Activated CD8-positive, alpha-beta memory T cell treated with anti-CD3 and anti-CD28 coated beads, Interleukin-2, amount 50 U/mL, for 48 hours (primary cell): Measurements from ENCODE around the gene PTK7.
A peak's percentile ranks its signal among the peaks of the same experiment; 100 is the strongest.

ENCODE experiments used
- DNase-seq: peaks from one replicate; pipeline ENCODE4 v3.0.0-alpha.2; 2020

The PTK7 gene

DNA sequence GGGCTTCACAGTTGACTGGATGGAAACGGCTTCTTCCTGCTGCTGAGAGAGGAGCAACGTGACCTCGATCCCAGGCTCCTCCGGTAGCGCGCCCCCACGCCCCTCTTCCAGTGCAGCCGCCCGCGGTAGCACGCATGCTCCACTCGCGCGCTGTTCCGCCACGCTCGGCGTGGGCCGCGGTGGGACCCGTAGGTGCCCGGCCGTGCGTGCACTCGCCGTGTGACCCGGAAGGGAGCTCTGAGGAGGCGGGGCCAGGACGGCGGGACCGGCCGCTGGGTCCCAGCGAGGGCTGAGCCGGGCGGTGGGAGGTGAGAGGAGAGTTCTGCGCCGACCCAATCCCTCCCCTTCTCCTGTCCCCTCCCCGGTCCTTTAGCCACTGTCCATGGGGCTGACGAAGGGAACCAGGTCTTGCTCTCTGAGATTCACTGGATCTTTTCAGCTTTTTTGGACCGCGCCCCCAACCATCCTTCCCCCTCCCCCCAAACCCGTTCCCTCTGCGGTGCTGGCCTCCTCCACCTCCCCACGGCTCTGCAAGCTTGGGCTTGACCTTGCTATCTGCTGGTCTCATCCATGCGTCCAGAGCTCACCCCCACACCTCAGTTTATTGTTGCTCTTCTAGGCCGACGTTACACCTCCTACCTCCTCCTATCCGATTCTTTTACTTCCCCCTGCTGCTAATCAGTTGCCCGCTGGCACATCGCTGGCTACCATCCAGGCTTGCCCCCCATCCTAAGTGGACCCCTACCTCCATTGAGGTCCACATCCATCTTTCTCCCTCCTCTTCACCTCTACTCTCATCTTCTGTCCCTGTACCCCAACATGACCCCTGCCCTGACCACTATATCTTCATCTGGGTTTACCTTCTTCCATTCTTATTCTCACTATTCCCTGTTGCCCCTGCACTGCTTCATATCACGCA, 106.1 kb downstream of the PTK7 start, which contains the start of gene CUL9:
Gene CUL9, plus strand, starts transcription at position 255 of the 919 bp plus-strand sequence. CDS start 2,115 bp downstream, outside the sequence.
- peak; percentile 90 for DNase-seq

- DNase-seq = no peak
These were observed 107.3 kb downstream of the PTK7 start for GRCh38 chr6:43183441-43183840.

DNA sequence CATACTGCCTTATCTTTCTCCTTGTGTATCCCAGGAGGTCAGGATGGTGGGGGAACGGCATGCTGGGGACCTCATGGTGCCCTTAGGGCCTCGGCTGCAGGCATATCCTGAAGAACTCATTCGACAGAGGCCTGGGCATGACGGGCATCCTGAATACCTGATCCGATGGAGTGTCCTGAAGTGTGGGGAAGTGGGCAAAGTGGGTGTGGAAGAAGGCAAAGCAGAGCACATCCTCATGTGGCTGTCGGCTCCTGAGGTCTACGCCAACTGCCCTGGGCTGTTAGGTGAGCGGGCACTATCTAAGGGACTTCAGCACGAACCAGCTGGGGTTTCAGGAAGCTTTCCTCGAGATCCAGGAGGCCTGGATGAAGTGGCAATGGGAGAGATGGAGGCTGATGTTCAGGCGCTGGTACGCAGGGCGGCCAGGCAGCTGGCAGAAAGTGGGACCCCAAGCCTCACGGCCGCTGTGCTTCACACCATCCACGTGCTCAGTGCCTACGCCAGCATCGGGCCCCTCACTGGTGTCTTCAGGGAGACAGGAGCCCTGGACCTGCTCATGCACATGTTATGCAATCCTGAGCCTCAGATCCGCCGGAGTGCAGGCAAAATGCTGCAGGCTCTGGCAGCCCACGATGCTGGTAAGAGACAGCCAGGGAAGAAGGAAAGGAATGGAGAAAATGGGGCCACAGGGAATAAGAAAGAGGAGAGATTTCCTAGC, 108.3 kb downstream of the PTK7 start:
- no peak for DNase-seq

GRCh38 chr6:43185391-43185985, 109.4 kb downstream of the PTK7 start:
- no peak for DNase-seq

DNA sequence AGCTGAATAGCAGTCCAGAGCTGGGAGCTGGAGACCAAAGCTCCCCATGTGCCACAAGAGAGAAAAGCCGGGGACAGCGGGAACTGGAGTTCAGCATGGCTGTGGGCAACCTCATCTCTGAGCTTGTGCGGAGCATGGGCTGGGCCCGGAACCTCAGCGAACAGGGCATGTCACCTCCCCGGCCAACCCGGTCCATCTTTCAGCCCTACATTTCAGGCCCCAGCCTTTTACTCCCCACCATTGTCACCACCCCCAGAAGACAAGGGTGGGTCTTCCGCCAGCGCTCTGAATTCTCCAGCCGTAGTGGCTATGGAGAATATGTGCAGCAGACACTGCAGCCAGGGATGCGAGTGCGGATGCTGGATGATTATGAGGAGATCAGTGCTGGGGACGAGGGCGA, 109.9 kb downstream of the PTK7 start:
- DNase-seq = no peak

GRCh38 chr6:43186706-43187105, 110.6 kb downstream of the PTK7 start:
- no peak for DNase-seq

DNA sequence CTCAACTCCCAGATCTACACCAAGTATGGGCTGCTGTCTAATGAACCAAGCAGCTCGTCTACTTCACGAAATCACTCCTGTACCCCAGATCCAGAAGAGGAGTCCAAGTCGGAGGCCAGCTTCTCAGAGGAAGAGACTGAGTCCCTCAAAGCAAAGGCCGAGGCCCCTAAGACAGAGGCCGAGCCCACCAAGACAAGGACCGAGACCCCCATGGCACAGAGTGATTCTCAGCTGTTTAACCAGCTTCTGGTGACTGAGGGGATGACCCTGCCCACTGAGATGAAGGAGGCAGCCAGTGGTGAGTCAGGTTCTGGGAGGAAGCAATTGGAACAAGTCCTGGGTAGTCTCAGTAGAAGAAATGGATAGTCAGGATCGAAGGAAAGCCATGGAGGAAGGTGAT, 111.7 kb downstream of the PTK7 start:
- peak; percentile 30 for DNase-seq

- DNase-seq = peak; percentile 45
These were observed 112.3 kb downstream of the PTK7 start for GRCh38 chr6:43188426-43188825.

DNA sequence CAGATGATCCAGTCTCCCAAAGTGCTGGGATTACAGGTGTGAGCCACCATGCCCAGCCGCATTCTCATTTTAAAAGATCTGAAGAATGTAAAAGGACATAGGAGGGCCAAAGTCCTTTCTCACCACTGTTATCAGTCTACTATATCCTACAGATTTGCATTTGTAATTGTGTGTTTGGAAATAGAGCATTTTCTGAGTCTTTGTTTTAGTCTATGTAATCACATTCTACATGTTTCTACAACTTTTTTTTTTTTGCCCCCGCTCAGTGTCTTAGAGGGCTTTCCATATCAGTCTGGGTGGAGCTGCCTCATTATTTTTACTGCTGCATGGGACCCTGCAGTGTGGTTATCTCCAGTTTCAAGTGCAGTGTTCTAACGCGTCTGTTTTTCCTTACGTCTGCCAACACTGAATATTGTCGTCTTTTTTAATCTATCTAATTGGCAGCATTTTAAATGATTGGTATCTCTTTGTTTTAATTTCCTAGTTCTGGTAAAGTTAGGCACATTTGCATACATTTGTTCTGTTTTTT, 113.7 kb downstream of the PTK7 start:
- DNase-seq = no peak

DNA sequence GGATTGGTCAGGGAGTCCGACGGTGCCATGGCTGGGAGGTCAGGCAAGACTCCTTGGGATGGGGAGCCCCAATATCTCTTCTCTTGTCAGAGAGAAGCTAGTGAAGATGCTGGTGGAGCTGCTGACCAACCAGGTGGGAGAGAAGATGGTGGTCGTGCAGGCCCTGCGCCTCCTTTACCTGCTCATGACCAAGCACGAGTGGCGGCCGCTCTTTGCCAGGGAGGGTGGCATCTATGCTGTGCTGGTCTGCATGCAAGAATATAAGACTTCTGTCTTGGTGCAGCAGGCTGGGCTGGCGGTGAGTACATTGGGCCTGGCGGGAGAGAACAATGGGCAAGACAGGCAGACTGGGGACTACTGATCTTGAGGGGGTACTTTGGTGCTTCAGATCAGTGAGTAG, 116.8 kb downstream of the PTK7 start:
- no peak for DNase-seq

DNA sequence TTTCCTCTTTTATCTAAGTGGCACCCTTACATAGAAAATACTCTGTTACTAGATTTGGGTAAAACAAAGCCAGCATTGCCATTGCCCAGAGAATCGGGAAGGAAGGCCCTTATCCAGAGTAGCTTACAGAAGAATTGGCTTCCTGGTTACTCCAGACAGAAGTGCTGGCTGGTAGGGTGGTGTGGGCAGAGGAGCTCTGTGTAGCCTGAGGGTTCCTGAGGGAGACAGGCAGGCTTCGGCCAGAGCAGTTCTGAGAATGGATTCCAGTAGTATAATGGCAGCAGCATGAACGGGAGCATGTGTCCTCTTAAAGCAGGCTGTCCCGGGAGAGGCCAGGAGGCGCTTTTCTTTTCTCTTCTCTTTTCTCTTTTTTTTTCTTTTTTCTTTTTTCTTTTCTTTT, 117.8 kb downstream of the PTK7 start:
- DNase-seq = peak; percentile 36

GRCh38 chr6:43196337-43196736, 120.2 kb downstream of the PTK7 start:
- no peak for DNase-seq

DNA sequence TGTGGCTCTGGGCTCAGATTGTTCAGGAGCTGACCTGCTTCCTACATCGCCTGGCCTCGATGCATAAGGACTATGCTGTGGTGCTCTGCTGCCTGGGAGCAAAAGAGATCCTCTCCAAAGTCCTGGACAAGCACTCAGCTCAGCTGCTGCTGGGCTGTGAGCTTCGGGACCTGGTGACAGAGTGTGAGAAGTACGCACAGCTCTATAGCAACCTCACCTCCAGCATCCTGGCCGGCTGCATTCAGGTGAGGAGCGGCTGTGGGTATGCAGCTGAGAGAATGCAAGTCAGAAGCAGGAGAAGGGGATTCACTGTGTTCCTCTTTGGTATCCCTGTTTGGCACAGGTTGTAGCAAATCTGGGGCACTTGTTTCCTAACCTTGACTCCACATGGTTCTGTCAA, 123.8 kb downstream of the PTK7 start:
- DNase-seq = no peak

DNA sequence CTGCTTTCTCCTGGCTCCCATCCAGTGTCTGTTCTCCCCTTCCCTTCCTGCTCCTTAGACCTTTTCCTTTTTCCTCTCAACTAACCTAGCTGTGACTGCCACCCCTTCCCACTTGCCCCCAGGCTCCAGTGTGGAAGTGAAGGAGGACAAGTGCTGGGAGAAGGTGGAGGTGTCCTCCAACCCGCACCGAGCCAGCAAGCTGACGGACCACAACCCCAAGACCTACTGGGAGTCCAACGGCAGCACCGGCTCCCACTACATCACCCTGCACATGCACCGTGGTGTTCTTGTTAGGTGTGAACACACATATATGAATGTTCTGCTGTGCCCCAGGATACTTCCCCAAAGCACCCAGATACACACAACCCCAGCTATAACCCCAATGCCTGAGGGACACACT, 124.4 kb downstream of the PTK7 start:
- DNase-seq = no peak

DNA sequence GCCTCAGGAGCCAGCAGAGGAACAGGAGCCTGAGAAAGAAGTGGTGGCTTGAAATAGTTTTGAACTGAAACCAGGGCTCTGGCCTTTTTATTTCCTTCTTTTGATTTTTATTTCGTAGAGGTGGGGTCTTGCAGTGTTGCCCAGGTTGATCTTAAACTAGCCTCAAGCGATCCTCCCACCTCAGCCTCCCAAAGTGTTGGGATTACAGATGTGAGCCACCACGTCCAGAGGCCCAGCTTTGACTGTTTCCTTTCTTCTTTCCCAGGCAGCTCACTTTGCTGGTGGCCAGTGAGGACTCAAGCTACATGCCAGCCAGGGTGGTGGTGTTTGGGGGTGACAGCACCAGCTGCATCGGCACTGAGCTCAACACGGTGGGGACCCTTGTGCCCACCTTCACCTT, 126.3 kb downstream of the PTK7 start:
- DNase-seq = no peak

DNA sequence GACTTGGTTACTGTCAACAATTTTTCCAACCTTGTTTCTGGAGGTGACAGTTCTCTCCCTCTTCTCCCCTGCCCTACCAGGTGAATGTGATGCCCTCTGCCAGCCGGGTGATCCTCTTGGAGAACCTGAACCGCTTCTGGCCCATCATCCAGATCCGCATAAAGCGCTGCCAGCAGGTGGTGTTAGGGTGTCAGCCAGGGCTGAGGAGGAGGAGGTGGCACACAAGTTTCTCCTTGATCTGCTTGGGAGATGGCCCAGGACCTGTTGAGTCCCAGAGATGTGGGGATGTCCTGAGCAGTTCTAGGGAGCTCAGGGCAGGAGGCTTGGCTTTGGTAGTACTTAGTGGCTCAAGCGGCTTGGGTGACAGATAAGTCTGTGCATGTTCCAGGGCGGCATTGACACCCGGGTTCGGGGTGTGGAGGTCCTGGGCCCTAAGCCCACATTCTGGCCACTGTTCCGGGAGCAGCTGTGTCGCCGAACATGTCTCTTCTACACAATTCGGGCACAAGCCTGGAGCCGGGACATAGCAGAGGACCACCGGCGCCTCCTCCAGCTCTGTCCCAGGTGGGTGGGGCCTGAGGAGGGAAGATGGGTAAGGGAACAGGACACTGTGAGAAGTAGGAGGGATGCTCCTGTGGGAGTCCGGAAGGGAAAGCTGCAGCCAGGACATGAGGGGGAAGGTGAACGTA, 127.1 kb downstream of the PTK7 start:
- DNase-seq = no peak

- no peak for DNase-seq
These were observed 127.6 kb downstream of the PTK7 start for GRCh38 chr6:43203718-43204095.

DNA sequence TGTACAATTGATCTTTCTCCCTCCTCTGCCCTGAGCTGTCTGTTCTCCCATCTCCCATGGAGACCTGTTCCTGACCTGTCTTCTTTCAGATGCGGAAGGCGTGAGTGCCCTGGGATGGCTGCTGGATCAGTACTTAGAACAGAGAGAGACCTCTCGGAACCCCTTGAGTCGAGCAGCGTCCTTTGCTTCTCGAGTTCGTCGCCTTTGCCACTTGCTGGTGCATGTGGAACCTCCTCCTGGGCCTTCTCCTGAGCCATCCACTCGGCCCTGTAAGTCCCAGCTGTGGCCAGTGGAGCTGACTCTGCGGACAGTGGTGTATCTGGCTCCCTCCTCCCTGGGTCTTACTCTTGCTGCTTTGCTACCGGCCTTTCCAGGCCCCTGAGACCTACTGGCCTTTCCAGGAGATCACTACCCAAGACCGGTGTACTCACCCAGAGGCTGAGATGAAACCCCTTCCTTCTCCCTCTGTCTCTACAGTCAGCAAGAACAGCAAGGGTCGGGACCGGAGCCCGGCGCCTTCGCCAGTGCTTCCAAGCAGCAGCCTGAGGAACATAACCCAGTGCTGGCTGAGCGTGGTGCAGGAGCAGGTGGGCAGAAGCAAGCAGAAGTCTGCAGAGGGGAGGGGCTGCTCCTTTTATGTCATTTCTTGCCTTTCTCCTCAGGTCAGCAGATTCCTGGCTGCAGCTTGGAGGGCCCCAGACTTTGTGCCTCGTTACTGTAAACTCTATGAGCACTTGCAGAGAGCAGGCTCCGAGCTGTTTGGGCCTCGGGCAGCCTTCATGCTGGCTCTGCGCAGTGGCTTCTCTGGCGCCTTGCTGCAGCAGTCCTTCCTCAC, 128.4 kb downstream of the PTK7 start:
- no peak for DNase-seq

DNA sequence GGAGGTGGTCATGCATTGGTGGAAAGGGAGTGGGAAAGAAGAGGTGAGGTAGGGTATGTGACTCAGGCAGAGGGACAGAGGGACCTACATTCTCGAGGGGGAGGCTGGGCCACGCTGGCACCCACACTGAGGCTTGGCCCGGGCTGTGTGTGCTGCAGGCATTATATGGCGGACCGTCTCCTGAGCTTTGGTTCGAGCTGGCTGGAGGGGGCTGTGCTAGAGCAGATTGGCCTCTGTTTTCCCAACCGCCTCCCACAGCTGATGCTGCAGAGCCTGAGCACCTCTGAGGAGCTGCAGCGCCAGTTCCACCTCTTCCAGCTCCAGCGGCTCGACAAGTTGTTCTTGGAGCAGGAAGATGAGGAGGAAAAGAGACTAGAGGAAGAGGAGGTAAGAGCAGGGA, 129.7 kb downstream of the PTK7 start:
- DNase-seq = no peak

DNA sequence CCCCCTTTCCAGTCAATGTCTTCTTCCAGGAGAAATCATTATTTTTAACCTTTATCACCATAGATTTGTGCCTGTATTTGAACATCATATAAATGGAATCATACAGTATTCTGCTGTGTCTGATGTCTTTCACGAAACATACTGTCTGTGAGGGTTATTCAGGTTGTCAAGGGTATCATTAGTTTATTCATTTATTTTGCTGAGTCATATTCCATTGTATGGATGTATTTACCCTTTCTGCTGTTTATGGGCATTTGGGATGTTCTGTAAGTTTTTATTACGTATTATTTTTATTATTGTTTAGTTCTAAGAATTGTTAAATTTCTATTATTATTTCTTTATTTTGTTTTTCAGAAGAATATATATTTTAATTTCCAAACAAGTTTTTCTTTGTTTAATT, 131.2 kb downstream of the PTK7 start:
- no peak for DNase-seq
